ENCODE results near the gene USP30. TPM values are rescaled to one million over a fixed set of nuclear protein-coding genes. Genes with fewer than 3 reads are reported as not detected.
"Not testable (repeated sequence)": the region's sequence is repeated elsewhere in the genome, so short reads cannot be mapped to it uniquely, and the experiment has no call there.

The USP30 gene
- total RNA-seq, 1 donor from 2014 or later, result 9.4 TPM

GRCh38 chr12:109016016-109016415 lies 36.4 kb upstream of the USP30 start:
- no peak for DNase-seq (ENCODE audit: low read depth)
- no peaks in the 10 kb centered on the region for H3K27me3 ChIP-seq (ENCODE audit: control insufficient read depth, insufficient read depth, low read length)
- no peaks in the 10 kb centered on the region for H3K36me3 ChIP-seq (ENCODE audit: control insufficient read depth, insufficient read depth, low read length)
- no peak for TF ChIP-seq CTCF (IDR thresholded peaks at IDR 0.05; ENCODE audit: insufficient read depth, low read length, poor library complexity, severe bottlenecking)
- H3K4me3 ChIP-seq (ENCODE audit: low read depth, low read length), result no peak overlapping the region

- no peak for TF ChIP-seq CTCF (IDR thresholded peaks at IDR 0.05; ENCODE audit: insufficient read depth, low read length, poor library complexity, severe bottlenecking)
- Histone ChIP-seq H3K36me3 (ENCODE audit: control insufficient read depth, insufficient read depth, low read length) (no peaks in the 10 kb centered on the region), H3K27me3 (ENCODE audit: control insufficient read depth, insufficient read depth, low read length) (no peaks in the 10 kb centered on the region), H3K4me3 (ENCODE audit: low read depth, low read length) (no peak overlapping the region)
- no peak for DNase-seq (ENCODE audit: low read depth)
Measured at GRCh38 chr12:109016978-109017377, 35.4 kb upstream of the USP30 start.

DNA sequence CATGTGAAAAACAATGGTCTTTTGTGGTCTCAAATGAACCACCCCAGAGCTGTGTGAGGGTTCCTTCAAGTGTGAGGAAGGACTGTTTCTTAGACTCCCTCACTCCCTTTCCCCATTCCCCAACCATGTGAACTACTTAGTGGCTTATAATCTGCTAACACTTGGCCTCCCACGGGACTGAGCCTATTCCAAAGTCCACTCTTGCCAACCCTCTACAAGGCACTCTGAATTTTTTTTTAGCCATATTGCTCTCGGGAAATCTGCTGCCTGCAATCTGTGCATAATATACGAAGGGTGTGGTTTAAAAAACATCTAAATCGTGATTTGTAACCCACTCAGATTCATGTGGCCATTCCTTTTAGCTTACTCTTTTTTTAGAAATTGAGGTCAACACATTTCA lies 34.1 kb upstream of the USP30 start:
- no peak for TF ChIP-seq CTCF (IDR thresholded peaks at IDR 0.05; ENCODE audit: insufficient read depth, low read length, poor library complexity, severe bottlenecking)
- no peak for DNase-seq (ENCODE audit: low read depth)
- Histone ChIP-seq H3K36me3 (ENCODE audit: control insufficient read depth, insufficient read depth, low read length) (no peaks in the 10 kb centered on the region), H3K27me3 (ENCODE audit: control insufficient read depth, insufficient read depth, low read length) (no peaks in the 10 kb centered on the region), H3K4me3 (ENCODE audit: low read depth, low read length) (no peak overlapping the region)

DNA sequence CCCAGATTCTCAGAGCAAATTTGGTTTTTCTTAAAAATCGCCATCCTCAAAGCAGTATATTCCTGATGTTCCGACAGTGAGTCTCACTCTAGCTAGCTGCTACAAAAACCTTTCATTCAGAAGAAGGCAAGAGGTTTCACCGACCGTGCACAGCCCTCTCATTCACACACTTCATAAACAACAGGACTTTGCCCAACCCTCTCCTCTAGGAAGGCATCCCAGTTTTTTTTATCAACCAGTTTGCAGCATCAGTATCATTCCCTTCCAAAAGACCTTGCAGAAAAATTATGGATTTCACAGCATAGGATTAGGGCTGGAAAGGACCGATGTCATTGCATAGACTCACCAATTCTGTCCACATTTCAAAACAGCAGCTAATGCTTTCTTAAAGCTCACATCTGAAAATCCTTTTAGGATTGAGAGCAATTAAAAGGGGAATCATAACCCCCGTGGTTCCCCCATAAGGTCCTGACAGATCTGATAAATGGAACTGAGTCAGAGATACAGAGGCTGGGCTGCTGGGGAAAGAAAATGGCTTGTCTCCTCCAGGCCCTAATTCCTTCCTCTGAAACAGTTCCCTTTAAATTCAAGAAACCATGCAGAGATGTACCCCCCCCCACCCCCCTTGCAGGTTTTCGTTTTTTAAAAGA lies 32.1 kb upstream of the USP30 start:
- Histone ChIP-seq H3K27me3 (ENCODE audit: control insufficient read depth, insufficient read depth, low read length) (no peaks in the 10 kb centered on the region), H3K4me3 (ENCODE audit: low read depth, low read length) (no peak overlapping the region), H3K36me3 (ENCODE audit: control insufficient read depth, insufficient read depth, low read length) (no peaks in the 10 kb centered on the region)
- no peak for TF ChIP-seq CTCF (IDR thresholded peaks at IDR 0.05; ENCODE audit: insufficient read depth, low read length, poor library complexity, severe bottlenecking)
- no peak for DNase-seq (ENCODE audit: low read depth)

DNA sequence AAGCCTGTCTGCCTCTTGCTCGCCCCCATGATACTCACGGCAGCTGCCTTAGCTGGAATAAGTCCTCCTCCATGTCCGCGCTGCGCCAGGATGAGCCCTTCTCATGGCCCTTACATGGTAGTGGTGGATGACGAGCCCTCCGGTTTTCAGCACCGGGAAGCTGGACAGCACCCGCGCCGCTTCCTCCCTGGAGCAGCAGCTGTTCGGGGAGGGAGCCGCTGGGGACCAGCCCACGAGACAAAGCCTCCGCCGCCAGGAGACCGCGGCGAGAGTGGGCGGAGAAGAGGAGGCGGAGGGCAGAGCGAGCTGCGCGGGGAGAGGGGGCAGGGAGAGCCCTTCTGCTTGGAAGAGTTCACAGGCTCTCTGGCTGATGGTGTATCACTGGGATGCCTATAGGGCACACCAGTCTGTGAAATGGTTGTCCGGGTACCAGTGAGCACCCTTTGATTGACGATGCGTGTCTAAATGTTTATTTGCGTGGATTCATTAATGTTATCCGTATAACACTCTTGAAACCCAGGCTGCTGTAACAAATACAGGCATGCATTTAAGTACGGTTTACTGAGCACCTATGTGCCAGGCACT lies 31.5 kb upstream of the USP30 start, which contains the start of gene SVOP:
SVOP (minus strand) TSS at position 273 of the 585 bp plus-strand sequence; CDS start at position 73, 200 bp downstream.
- TF ChIP-seq CTCF (IDR thresholded peaks at IDR 0.05; ENCODE audit: insufficient read depth, low read length, poor library complexity, severe bottlenecking), result no peak
- no peaks in the 10 kb centered on the region for H3K27me3 ChIP-seq (ENCODE audit: control insufficient read depth, insufficient read depth, low read length)
- peak; percentile 25 for DNase-seq (ENCODE audit: low read depth)
- no peaks in the 10 kb centered on the region for H3K36me3 ChIP-seq (ENCODE audit: control insufficient read depth, insufficient read depth, low read length)
- H3K4me3 ChIP-seq (ENCODE audit: low read depth, low read length), result no peak within 1 kb of the TSS

DNA sequence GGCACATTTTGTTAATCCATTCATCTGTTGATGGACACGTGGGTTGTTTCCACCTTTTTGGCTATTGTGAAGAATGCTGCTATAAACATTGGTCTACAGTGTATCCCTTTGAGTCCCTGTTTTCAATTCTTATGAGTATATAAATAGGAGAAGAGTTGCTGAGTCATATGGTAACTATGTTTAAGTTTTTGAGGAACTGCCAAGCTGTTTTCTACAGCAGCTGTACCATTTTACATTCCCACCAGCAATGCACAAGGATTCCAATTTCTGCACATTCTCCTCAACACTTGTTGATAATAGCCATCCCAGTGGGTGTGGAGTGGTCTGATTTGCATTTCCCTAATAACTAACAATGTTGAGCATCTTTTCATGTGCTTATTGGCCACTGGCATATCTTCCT lies 24.6 kb upstream of the USP30 start:
- TF ChIP-seq CTCF (IDR thresholded peaks at IDR 0.05; ENCODE audit: insufficient read depth, low read length, poor library complexity, severe bottlenecking), result no peak
- no peak for DNase-seq (ENCODE audit: low read depth)
- Histone ChIP-seq H3K4me3 (ENCODE audit: low read depth, low read length) (no peak overlapping the region), H3K36me3 (ENCODE audit: control insufficient read depth, insufficient read depth, low read length) (no peaks in the 10 kb centered on the region), H3K27me3 (ENCODE audit: control insufficient read depth, insufficient read depth, low read length) (no peaks in the 10 kb centered on the region)

DNA sequence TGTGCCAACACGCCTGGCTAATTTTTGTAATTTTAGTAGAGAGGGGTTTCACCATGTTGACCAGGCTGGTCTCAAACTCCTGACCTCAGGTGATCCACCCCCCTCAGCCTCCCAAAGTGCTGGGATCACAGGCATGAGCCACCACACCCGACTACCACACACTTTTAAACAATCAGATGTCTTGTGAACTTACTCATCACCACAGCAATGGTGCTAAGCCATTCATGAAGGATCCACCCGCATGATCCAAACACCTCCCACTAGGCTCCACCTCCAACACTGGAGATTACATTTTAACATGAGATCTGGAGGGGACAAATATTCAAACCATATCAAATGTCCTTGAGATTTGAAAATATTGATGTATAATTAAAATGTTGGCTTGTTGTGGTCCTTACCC lies 23.8 kb upstream of the USP30 start:
- H3K27me3 ChIP-seq (ENCODE audit: control insufficient read depth, insufficient read depth, low read length); DNase-seq (ENCODE audit: low read depth); H3K4me3 ChIP-seq (ENCODE audit: low read depth, low read length); H3K36me3 ChIP-seq (ENCODE audit: control insufficient read depth, insufficient read depth, low read length): not testable (repeated sequence)

All from kidney epithelial cell (primary cell).